PC-9 (cell line): Measurements from ENCODE around the gene EPHB1.

Source experiments
- CTCF ChIP-seq: fragments of 200-600 bp; sonication (generic); conservative IDR thresholded peaks from 2 replicates; pipeline ENCODE4 v1.6.1; 2017; ENCODE audit warnings: mixed run types, antibody characterized with exemption, mild to moderate bottlenecking, moderate library complexity
- EZH2 ChIP-seq: fragments of 200-600 bp; sonication (generic); IDR thresholded peaks from 2 replicates; pipeline ENCODE4 v1.8.0; 2017; ENCODE audit warnings: antibody characterized with exemption, low read depth

- TF ChIP-seq CTCF (no peak), EZH2 (no peak)
Measured at GRCh38 chr3:134858441-134859035, 63.5 kb downstream of the EPHB1 start.
